ENCODE data around the gene CCND1.
"Not testable (repeated sequence)": the region's sequence is repeated elsewhere in the genome, so short reads cannot be mapped to it uniquely, and the experiment has no call there.

Gene CCND1

GRCh38 chr11:69669486-69669885 lies 28.5 kb downstream of the CCND1 start:
- DNase-seq: no peak

GRCh38 chr11:69670158-69670845 lies 29.3 kb downstream of the CCND1 start:
- peak; percentile 16 for DNase-seq

- DNase-seq: no peak
These were observed 30.9 kb downstream of the CCND1 start for GRCh38 chr11:69671734-69672465.

- DNase-seq: no peak
These were observed 33.4 kb downstream of the CCND1 start for GRCh38 chr11:69674267-69674885.

GRCh38 chr11:69674886-69675714 lies 34.1 kb downstream of the CCND1 start, which contains the start of gene LTO1:
Gene LTO1 (minus strand): TSS chr11:69675353. CDS start chr11:69675239, 114 bp downstream.
- peak; percentile 73 for DNase-seq

GRCh38 chr11:69677749-69678148 lies 36.8 kb downstream of the CCND1 start:
- DNase-seq: no peak

GRCh38 chr11:69680688-69681087 lies 39.7 kb downstream of the CCND1 start:
- no peak for DNase-seq

GRCh38 chr11:69682221-69682620 lies 41.3 kb downstream of the CCND1 start:
- DNase-seq: no peak

GRCh38 chr11:69682681-69683326 lies 41.8 kb downstream of the CCND1 start:
- DNase-seq: no peak

GRCh38 chr11:69683764-69684333 lies 42.9 kb downstream of the CCND1 start:
- DNase-seq: no peak

GRCh38 chr11:69684651-69685050 lies 43.7 kb downstream of the CCND1 start:
- no peak for DNase-seq

- DNase-seq: no peak
These were observed 44.4 kb downstream of the CCND1 start for GRCh38 chr11:69685348-69685747.

GRCh38 chr11:69686452-69686851 lies 45.5 kb downstream of the CCND1 start:
- no peak for DNase-seq

- no peak for DNase-seq
These were observed 45.9 kb downstream of the CCND1 start for GRCh38 chr11:69686856-69687255.

- not testable (repeated sequence) for DNase-seq
These were observed 47.2 kb downstream of the CCND1 start for GRCh38 chr11:69687969-69688771.

GRCh38 chr11:69689484-69690319 lies 48.7 kb downstream of the CCND1 start:
- no peak for DNase-seq

- no peak for DNase-seq
These were observed 50.5 kb downstream of the CCND1 start for GRCh38 chr11:69691463-69691862.

GRCh38 chr11:69692422-69692821 lies 51.5 kb downstream of the CCND1 start:
- DNase-seq: no peak

- no peak for DNase-seq
These were observed 53.8 kb downstream of the CCND1 start for GRCh38 chr11:69694781-69695180.

GRCh38 chr11:69695581-69695980 lies 54.6 kb downstream of the CCND1 start:
- DNase-seq: no peak

All from DMS 273 treated with DMSO at 0.1 percent for 48 hours (cell line).